COR-L47 (cell line): ENCODE results near the gene NF2.

Experiments
- DNase-seq: peaks from one replicate; lab custom pipeline; 2025; lab: John Stamatoyannopoulos, UW

Gene NF2

DNA sequence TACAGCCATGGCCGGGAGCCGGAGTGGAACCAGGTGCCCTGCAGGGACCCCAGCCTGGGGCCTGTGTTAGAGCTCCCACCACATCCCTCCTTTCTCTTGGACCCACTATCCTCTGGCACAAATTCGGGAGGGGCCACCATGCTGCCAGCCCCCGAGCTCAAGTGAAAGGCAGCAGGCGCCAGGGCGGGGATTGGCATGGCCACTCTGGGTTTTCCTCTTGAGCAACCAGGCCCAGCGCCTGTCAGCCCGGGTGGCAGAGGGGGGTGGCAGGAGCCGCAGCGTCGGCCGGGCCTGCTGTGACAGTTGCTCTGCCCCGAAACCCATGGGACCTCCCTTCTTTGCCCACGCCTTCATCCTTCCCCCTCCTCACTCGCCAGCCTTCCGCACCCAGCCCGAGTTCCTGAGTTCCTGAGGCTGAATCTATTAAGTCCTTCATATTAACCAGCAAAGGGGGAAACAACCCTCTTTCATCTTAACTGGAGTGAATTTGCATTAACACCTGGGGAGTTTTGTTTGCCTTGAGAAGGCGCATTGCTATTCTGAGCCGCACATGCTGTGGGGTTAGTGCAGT is 99.6 kb downstream of the NF2 start:
- DNase-seq: peak; percentile 69

- no peak for DNase-seq
Measured at GRCh38 chr22:29703569-29704195, 100.2 kb downstream of the NF2 start.

- peak; percentile 53 for DNase-seq
Measured at GRCh38 chr22:29704528-29705285, 101.3 kb downstream of the NF2 start.

DNA sequence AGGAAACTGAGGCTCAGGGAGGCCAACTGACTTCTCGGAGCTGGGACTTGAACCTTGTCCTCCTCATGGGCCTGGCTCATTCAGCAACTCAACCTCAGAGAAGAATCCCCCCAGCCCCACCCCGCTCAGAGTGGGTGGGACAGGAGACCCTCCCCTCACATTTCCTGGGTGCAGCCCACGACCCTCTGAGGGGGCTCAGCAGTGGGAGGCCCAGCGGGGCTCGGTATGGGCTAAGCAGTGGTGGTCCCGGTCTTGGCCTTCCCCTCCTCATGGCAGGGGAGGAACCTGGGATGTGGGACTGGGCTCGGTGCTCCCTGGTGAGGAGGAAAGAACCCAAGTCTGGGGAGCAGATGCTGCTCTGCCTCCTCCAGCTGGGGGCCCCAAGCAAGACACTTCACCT is 102.2 kb downstream of the NF2 start:
- DNase-seq: no peak

- peak; percentile 50 for DNase-seq
Measured at GRCh38 chr22:29706486-29706885, 103.1 kb downstream of the NF2 start.

- DNase-seq: peak; percentile 82
Measured at GRCh38 chr22:29707010-29707409, 103.6 kb downstream of the NF2 start.

DNA sequence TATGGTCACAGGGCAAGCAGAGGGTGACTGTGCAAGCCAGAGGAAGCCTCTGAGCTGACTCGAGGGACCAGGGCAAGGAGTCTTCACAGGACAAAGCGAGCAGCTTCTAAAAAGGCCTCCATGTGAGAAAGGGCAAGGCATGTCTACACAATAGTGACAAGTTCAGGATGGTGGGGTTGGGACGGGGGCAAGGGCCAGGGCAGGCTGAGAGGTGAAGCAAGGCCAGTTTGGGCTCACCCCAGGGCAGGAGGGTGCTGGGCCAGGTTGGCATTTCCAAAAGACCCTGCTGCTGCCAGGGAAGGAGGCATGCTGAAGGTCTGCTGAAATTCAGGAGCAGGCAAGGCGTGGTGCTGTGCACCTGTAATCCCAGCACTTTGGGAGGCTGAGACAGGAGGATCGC is 104.0 kb downstream of the NF2 start:
- no peak for DNase-seq

- DNase-seq: no peak
Measured at GRCh38 chr22:29710193-29710592, 106.8 kb downstream of the NF2 start.

DNA sequence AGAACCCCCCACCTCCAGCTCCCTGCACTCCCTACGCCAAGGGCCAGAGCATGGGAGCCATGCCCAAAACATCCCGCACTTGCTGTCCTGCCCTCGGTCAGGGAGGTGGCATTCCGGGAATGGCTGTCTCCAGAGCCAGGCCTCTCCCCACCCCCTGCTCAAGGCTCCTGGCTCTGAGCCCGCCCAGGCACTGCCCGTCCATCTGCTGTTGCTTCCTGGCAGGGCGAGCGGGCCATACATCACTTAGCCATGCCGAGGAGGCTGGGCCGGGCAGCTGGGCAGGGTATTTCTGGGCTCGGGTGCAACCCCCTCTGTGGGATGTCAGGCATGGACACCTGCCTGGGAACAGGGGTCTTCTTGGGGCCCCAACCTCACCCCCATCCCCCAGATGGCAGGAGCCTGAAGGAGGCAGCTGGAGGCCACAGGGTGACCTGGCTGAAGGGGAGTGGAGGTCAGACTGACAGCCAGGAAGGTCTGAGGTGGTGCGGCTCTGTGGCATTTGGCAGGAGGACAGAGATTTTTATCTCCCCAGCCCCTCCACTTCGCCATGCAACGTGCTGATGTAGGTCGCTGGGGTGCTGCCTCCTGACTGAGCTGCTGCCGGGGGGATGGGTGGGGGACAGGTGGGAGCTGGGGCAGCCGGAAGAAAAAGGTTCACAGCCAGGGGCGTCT is 107.6 kb downstream of the NF2 start:
- peak; percentile 63 for DNase-seq

- no peak for DNase-seq
Measured at GRCh38 chr22:29712119-29712518, 108.7 kb downstream of the NF2 start.

GRCh38 chr22:29713156-29713727 is 109.8 kb downstream of the NF2 start:
- peak; percentile 36 for DNase-seq

GRCh38 chr22:29715240-29715639 is 111.8 kb downstream of the NF2 start:
- peak; percentile 56 for DNase-seq

DNA sequence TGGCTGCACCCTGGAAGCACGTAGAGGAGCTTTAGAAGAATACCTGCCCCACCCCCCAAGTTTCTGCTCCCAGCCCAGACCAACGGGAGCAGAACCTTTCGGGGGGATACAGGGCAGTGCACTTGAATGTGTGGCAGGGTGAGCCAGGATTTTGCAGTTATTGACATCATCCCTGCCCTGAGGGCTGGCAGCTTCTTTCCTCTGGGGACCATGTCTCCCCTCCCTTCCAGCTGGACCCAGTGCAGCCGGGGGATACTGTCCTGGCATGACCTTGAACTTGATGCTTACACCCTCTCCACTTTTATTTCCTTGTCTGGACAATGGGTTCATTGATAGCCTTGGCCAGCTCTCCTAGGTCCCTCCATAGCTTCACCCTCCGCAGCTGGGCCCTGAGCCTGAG is 112.3 kb downstream of the NF2 start:
- DNase-seq: no peak

GRCh38 chr22:29716814-29717545 is 113.5 kb downstream of the NF2 start:
- no peak for DNase-seq

DNA sequence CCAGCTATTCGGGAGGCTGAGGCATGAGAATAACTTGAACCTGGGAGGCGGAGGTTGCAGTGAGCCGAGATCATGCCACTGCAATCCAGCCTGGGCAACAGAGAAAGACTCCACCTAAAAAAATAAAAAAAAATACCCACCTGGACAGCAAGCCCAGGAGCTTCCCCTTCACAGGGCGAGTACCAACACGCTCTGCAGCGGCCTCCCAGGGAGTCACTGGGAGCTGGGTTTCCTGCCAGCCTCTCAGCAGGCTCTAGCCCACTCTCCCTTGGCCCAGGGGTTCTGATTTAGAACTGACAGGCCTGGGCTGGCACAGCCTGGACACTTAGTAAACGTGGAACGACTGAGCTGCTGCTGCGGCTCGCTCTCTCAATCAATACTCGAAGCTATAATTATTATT is 114.4 kb downstream of the NF2 start:
- peak; percentile 90 for DNase-seq

GRCh38 chr22:29718949-29719898 is 115.8 kb downstream of the NF2 start:
- no peak for DNase-seq

DNA sequence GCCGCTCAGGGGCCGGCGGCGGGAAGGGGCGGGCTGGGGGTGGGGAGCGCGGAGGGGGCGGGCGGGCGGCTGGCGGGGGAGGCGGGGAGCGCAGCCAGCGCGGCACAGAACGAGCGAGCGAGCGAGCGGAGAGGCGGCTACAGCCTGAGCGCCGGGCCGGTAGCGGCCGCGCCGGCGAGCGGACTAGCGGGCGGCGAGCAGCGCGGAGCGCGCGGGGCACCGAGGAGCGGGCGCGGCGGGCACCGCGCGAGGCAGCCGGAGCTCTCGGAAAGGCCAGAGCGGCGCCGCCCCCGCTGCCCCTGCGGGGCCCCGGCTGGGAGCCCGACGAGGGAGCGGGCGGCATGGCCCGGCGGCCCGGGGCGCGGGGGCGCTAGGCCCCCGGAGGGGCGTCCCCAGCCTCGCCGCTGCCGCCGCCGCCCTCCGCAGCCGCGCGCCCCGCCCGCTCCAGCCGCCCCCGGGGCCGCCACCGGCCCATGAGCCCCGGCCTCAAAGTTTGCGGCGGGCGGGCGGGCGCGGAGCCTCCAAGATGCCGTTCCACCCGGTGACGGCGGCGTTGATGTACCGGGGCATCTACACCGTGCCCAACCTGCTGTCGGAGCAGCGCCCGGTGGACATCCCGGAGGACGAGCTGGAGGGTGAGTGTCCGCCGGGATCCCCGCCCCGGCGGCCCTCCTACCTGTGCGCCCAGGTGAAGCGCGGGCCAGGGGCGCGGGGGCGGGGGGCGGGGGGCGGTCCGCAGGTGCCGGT is 116.6 kb downstream of the NF2 start, which contains the start of gene CABP7:
Gene CABP7 (plus strand): TSS at position 105 of the 747 bp plus-strand sequence. CDS start 422 bp downstream, at position 527.
- no peak for DNase-seq

DNA sequence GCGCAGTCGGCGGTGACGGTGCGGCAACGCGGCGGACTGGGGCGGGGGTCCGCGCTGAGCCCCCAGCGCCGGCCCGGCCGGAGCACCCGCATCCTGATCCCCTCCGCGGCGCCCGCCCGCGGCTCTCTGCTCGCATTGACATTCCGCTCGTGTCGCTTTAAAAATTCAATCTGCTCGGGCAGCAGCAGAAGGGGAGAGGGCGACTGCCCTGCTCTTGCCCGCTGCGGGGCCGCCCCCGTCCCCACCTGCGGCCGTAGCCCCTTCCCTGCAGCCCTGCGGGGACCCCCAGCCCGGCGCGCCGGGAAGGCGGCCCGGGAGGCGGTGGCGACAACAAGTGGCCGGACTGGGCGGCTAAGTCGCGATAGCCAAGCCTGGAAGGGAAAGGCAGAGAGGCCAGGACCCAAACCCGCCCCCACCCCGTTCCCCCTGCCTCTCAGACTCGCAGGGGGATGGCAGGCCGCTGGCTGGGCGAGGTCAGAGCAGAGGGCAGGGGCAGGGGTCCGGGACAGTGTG is 117.4 kb downstream of the NF2 start:
- no peak for DNase-seq

DNA sequence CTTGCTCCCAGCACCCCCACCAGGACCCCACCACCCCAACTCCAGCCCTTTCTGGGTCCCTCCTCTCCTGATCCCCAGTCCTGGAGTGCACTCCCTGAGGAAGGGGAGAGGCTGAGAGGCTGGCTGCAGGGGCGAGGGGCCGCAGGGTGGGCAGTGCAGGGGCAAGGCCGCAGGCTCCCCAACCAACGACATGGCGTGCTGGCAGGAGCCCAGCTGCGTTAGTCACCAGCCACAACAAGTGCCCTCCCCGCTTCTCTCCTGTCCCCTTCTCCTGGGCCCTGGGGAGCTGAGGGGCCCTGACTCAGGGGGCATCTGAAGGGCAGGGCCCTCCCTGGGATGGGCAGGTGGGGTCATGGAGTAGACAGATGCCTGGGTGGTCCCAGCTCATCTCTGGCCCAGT is 118.7 kb downstream of the NF2 start:
- DNase-seq: no peak

DNA sequence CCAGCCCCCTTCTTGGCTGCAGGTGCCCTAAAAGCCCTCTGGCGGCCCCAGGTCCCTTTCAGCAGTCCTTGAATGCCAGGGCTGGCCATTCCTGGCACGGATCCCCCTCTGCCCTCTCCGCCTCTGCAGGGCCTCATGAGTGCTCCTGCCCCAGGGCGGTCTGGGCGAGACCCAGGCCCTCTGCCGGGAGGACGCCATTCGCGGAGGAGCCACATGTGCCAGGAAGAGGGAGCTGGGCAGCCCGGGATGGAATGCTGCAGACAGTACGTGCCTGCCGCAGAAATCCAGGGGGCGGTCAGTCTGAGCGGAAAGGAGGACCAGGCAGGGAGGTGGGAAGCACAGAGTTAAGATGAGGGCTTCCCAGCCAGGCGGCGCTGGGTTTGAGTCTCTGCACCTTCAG is 119.2 kb downstream of the NF2 start:
- DNase-seq: no peak
